RWPE1 (cell line): ENCODE data around the gene S1PR3.

Experiments
- CTCF ChIA-PET: fragments of 350-600 bp; sonication (Branson Sonifier 250); formaldehyde crosslinking; extraction: SDS; loops from one replicate; lab custom pipeline; 2021; lab: Yijun Ruan, JAX
- POLR2A ChIA-PET: fragments of 400-600 bp; formaldehyde crosslinking; extraction: SDS; loops from one replicate; lab custom pipeline; 2020; ENCODE audit warnings: antibody characterized with exemption; ENCODE audit not compliant: low non-redundant PET; lab: Yijun Ruan, JAX
- DNase-seq: peaks from one replicate; pipeline ENCODE4 v3.0.0; 2012; ENCODE audit warnings: low spot score
- H3K27ac ChIP-seq: fragments of 450-650 bp; 2 replicates; pipeline ENCODE4 v1.5.1; 2017
- TF ChIP-seq, protein P1 (sequence below): fragments of 450-650 bp; conservative IDR thresholded peaks from 2 replicates; pipeline ENCODE4 v1.5.1; 2017; ENCODE audit warnings: low read depth, mild to moderate bottlenecking

S1PR3 gene

DNA sequence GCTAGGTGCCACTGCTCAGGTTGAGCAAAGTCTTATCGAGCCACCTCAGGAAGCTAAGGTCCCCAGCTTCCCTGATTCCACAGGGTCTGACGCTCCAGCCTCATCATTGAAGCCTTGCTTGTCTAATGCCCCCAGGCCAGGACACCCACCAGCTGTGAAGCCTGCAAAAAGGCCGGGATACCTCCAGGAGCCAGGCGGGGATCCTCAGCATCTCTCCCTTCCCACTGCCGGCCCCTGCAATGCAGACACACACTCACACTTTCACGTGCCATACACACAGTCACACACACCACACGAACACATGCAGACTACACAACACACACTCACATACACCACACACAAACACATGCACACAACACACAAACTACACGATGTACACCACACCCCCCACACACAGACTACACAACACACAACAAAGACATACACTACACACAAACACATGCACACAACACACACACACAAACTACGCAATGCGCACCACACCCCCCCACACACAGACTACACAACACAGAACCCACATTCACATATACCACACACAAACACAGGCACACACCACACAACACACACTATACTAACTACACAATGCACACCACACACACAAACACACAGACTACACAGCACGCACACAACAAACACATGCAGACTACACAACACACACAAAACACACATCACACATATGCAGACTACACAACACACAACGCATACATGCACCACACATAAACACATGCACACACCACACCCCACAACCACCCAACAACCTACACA is 17.8 kb upstream of the S1PR3 start:
- ChIA-PET CTCF (no interaction called here), POLR2A (no interaction called here)

DNA sequence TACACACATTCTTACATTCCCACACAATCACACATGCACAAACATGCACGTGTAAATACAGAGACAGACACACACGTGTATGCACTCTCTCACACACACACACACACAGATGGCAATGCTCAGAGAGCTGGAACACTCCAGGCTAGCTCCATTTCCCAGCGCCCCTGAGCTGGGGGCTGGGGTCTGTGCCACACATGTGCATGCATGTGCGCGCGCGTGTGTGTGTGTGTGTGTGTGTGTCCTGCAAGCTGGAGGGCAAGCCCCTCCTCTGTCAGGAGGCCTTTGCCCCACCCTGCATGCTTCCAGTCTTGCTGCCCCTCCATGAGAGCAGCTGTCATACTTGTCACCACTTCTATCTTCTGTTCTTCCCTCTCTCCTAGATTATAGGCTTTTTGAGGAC is 16.6 kb upstream of the S1PR3 start:
- DNase-seq: no peak
- CTCF ChIA-PET: interaction anchor here (0.6 kb wide), 1 partner anchor 23 kb away, joined by 3 read pairs; no protein-coding TSS in a partner anchor
- POLR2A ChIA-PET: no interaction called here
- TF ChIP-seq, protein P1, sequence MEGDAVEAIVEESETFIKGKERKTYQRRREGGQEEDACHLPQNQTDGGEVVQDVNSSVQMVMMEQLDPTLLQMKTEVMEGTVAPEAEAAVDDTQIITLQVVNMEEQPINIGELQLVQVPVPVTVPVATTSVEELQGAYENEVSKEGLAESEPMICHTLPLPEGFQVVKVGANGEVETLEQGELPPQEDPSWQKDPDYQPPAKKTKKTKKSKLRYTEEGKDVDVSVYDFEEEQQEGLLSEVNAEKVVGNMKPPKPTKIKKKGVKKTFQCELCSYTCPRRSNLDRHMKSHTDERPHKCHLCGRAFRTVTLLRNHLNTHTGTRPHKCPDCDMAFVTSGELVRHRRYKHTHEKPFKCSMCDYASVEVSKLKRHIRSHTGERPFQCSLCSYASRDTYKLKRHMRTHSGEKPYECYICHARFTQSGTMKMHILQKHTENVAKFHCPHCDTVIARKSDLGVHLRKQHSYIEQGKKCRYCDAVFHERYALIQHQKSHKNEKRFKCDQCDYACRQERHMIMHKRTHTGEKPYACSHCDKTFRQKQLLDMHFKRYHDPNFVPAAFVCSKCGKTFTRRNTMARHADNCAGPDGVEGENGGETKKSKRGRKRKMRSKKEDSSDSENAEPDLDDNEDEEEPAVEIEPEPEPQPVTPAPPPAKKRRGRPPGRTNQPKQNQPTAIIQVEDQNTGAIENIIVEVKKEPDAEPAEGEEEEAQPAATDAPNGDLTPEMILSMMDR: no peak
- H3K27ac ChIP-seq: no peak overlapping the region

More for the DNA sequence above, 17.8 kb upstream of the S1PR3 start:
- DNase-seq: no peak
- H3K27ac ChIP-seq: no peak overlapping the region
- TF ChIP-seq, protein P1: no peak

DNA sequence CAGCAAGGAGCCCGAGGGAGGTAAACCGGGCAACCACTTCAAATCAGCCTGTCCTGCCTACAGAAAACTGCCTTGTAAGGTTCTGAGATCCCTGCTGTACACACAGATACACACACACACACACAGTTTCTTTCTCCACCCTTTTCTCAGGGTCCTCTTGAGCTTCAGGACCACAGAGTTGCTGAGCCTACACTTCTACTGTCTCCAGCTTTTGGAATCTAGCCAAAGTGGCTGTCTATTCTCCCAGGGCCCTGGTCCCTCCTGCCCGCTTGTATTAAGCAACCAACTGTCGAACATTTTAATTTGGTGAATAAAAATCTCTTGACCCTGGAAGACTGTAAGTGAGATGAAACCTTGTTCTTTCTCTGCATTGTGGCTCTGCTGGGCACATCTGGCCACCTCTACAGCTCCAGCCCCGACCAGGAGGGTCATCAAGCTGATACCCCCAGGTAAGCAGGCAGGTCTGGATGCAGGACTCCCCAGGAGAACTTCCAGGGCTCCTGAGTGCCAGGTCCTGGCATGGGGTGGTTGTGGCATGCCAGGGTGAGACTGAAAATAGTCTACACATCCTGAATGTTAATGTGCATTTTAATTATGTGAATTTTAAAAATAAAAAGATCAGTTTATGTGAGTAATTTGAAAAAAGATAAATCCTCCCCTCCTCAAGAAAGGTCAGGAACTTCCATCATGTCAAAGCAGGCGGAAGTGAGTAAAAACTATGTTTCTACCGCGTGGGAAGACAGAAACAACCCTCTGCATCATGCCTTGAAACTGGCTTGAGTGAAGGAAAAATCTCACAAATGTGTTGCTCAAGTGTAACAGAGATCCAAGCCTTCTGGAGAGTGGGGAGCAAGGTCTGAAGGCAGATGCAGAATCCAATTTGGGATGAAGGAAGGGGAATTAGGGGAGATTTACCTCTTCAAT is 15.0 kb upstream of the S1PR3 start:
- POLR2A ChIA-PET: no interaction called here
- TF ChIP-seq, protein P1: no peak
- CTCF ChIA-PET: interaction anchor here (0.7 kb wide), 1 partner anchor 205 kb away, joined by 4 read pairs; no protein-coding TSS in a partner anchor
- H3K27ac ChIP-seq: no peak overlapping the region
- no peak for DNase-seq

DNA sequence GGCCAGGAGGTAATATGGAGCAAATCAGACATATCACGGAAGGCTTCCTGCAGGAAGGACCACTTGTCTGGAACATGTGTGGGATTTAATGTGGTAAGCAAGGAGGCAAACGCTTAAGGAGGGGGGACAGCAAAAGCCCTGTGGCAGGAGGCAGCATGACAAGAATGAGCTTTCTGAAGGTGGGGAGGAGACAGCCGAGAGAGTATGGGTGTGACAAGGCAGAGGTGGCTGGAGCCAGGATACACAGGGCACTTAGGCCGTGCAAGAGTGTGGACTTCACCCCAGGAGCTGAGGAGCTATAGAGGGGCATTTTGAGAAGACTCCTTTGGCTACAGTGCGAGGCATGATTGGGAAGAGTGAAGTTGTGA is 14.4 kb upstream of the S1PR3 start:
- TF ChIP-seq, protein P1: no peak
- DNase-seq: no peak
- POLR2A ChIA-PET: no interaction called here
- CTCF ChIA-PET: no interaction called here
- no peak overlapping the region for H3K27ac ChIP-seq

DNA sequence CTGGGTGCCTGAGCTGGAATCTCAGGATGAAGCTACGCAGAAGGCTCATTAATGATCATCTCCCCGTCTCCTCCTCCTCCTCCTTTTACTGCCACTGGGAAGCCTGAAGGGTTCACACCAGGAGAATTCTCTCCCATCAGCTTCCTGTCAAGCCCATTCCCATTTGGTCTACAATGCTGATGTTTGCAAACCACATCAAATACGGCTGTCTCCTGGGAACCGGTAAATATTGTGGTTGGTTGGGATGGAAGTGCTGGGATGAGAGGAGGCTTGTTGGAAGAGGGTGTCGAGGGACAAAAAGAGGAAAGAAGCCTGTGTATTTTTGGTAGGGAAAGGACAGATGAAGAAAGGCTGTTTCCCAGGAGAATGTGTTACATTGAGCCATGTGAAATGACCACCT is 13.2 kb upstream of the S1PR3 start:
- CTCF ChIA-PET: no interaction called here
- no peak for DNase-seq
- TF ChIP-seq, protein P1: no peak
- H3K27ac ChIP-seq: no peak overlapping the region
- POLR2A ChIA-PET: no interaction called here

DNA sequence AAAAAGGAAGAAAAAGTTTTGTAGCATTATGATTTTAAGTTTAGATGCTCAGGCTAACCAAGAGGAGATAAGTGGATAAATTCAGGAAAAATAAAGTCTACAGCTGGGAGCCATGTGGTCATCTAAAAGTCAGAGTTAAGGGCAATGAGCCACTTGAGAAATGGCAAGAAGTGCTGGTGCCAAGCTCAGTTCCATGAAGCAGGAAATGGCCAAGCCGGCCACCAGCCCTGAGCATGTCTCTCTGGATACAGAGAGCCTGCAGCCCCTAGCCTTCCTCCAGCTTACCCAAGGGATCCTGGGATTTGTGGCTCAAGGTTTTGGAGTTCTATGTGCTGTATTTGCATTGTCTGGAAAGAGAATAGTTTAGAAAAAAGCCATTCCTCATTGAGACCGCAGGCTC is 12.2 kb upstream of the S1PR3 start:
- no peak overlapping the region for H3K27ac ChIP-seq
- POLR2A ChIA-PET: no interaction called here

More for the DNA sequence above, 12.2 kb upstream of the S1PR3 start:
- CTCF ChIA-PET: no interaction called here
- TF ChIP-seq, protein P1: no peak
- no peak for DNase-seq
